GM21447 (cell line): Measurements from ENCODE around the gene TPRG1.
A peak's percentile ranks its signal among the peaks of the same experiment; 100 is the strongest.

ENCODE experiments used
- ATAC-seq: cut with Tn5 transposase; IDR thresholded peaks from one replicate; pipeline ENCODE4 v1.9.1; 2021; ENCODE audit not compliant: unreplicated experiment

TPRG1 gene, protein sequence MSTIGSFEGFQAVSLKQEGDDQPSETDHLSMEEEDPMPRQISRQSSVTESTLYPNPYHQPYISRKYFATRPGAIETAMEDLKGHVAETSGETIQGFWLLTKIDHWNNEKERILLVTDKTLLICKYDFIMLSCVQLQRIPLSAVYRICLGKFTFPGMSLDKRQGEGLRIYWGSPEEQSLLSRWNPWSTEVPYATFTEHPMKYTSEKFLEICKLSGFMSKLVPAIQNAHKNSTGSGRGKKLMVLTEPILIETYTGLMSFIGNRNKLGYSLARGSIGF

DNA sequence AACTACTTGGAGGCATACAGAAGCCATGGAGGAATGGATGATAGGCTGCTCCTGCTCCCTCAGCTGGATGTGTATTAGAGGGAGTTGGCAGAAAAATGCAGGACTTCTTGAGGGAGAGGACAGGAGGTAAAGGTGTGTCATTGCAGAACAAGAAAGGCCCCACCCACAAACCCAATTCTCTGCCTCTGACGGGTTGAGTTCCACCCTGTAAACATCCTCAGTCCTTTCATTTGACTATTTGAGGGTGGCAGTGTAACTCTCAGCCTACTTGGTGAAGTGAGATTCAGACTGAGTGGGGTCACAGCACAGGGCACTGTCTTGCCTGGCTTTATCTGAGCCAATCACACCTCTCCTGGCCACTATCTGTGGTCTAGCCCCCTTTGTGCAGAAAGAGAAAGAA lies at the start of gene TPRG1:
Gene TPRG1 (plus strand): TSS at position 265 of the 400 bp plus-strand sequence. CDS start 35,414 bp downstream, outside the sequence.
- ATAC-seq, result no peak

DNA sequence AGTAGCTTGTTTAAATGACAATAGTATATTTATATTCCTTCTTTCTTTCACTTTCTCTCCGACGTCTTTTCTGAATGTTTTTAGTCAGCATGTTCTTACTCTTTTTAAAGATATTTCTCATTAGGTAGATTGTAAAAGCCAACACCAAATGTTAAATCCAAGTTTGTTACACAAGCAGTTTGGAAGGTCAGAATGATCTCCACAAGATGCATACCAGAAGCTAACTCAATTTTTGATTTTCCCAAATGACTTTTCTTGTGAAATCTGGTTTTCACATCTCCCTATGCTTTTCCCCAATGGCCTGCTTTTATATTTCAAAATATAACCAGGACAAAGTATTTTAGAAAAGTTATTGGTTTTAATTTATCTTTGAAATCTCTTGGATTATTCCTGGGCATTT lies 49.7 kb upstream of the TPRG1 start:
- ATAC-seq, result no peak

DNA sequence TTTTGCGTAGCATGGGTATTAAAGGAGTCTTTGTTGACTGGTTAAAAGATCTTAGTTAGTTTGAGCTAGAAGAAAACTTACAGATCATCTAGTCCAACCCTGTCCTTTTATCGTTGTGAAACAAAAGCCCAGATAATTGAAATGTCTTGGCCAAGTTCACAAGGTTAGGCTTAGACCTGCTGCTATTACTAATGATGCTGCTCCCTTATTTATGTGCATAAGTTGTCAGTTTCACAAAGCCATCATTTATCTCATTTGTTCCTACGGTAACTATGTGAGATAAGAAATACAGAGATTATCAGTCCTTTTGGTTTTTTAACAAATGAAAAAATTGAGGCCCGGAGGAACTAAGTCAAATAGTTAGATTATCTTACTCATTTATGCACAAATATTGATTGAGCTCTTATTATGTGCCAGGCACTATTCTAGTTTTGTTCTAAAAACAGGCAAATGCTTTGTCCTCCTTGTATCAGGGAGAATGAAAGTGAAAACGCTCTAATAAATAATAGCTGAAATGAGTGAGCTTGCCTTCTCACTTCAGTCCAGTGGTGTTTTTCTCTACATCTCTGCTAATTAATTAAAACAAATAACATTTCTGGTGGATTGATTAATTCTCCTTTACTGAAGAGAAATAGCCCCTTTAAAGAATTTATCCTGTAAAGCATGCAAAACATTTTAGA lies 49.1 kb upstream of the TPRG1 start:
- no peak for ATAC-seq

DNA sequence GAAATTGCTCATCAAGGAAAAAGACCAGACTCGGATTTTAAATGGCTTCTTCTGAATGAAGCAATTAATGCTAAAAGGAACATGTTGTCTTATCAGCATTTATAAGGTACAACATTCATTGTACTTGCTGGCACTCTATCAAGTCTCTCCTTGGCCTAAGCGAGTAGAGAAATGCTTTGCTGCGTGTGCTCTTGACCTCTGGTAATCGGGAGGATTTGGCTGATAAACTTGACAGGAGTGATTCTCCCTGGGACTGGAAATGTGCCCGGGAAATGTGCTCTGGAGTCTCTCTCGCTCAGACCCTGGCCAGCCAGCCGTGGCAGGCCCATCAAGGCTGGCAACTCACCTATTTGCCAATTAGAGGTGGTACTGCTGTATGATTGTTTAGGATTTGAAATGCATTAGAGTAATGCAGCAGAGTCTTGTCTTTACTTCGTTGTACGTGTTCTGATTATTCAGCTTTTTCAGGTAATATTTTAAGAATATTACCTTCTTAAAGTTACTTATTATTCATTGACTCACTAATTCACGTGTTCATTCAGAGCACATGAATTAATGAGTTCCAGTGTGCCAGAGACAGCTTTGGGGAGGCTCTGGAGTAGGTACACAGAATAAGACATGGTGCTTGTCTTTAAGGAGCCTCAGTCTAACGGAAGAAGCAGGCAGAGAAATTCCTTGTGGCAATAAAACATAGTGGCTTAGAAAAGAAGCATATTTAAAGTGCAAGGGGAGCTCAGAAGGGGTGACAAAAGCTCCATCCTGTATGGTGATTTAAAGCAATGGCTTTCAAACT lies 48.0 kb upstream of the TPRG1 start:
- no peak for ATAC-seq

DNA sequence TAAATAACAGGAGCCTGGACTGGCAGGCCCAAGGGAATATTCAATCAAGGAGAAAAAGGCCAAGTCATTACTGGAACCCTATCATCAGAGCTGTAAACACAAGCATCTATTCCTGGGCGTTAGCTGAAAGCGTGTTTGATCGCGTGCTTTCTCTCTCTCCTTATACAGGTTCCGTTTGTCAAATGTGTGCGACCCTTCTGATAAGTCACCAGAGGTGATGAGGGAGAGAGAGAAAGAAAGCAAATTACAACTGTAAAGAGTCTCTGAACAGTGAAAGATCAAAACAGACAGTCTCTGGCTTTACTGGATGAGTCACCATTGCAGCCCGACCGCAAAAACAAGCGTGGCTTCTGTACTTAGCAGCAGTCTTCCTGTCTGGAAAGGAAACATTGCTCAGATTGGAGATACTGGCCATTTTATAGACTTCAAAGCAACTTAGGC lies 39.5 kb upstream of the TPRG1 start:
- peak; percentile 93 for ATAC-seq

DNA sequence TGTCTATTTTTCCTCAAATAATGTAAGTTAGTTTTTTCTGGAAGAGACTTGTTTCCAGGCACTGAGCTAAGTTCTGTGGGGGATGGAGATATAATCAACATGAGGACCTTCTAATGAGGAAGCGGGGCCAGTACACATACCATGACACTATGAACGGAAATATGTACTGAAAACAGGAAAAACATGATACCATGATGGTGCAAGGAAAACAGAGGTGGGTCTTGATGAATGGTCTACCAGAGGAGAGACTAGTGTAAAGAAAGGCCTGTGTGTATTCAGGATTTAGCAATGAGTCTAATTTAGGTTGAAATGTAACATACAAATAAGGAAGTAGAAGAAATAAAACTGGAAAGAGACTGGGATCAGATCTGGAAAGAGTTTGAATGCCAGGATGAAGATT lies 38.9 kb upstream of the TPRG1 start:
- ATAC-seq, result peak; percentile 16

DNA sequence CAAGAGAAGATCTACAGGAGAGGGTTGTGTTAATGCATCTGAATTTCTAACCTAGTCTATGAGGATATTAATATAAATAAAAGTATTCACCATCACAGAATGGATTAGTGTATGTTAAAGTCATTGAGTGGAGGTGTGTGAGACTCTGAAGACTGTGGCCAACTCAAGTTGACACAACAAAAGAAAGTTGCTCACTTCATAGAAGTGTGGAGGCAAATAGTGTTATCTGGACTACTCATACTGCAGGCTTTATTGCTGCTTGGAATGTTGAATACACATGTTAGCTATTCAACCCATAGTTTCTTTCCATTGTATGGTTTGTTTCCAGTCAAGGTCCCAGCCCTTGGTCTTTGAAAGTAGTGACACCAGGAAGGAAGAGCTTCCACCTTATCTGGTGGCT lies 38.0 kb upstream of the TPRG1 start:
- no peak for ATAC-seq

DNA sequence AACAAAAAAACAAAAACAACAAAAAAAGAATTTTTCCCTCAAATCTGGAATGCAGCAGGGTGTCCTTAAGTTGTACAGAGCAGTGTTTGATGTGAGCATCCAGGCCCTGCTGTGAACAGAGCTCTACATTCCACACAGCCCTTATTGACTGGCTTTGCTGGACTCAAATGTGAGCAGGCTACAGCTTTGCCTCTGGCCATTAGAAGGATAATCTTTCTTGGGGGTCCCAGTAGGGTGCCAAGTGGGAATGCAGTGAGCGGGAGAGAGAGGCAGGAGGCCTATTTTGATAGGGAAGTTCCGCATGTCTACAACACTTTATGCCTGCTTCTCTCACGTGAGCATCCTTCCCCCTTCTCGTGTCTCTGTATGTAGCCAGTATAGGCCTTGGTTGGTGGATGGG lies 34.4 kb upstream of the TPRG1 start:
- no peak for ATAC-seq

DNA sequence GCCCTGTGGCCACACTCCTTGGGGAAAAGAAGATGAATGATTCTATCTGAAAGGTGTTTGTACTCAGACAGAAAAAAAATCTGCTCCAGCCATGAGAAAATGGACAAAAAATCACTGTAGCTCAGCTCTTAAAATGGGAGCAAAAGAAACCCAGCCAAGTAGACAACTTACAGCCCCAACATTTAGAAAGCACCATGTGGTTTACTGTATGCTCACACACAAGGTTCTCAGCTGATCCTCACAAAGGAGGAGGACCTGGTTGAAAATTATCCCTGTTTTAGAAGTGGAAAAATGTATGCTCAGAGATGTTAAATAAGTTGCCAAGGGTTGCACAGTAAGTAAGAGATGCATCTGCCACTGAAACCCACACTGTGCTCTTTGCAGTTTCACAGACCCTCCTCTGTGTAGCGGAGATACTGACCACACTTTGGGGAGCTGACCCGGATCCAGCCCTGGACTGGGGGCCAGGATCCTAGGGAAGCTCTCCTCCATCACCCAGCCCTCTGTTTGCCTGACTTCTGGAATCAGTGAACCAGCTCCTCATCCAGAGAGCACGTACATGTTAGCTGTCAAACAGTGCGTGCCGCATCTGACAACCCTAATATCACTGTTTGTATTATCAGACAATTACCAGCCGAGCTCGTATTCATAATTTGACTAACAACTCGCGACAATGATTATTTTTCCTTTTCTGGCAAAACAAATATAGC lies 32.7 kb upstream of the TPRG1 start:
- no peak for ATAC-seq

DNA sequence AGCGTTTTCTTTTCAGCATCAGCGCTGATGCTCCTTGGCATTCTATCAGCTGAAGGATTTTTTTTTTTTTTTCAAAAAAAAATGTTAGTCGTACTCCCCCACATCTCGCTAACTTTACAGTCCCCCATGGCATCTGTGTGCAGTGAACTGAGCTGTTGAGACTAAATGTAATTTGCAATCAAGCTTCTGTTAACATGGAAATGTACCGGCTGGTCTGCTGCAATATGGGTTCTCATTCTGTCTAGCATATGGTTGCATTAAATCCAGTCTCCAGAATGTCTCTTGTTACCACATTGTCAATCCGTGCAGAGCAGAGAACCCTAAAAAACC lies 32.2 kb upstream of the TPRG1 start:
- no peak for ATAC-seq

DNA sequence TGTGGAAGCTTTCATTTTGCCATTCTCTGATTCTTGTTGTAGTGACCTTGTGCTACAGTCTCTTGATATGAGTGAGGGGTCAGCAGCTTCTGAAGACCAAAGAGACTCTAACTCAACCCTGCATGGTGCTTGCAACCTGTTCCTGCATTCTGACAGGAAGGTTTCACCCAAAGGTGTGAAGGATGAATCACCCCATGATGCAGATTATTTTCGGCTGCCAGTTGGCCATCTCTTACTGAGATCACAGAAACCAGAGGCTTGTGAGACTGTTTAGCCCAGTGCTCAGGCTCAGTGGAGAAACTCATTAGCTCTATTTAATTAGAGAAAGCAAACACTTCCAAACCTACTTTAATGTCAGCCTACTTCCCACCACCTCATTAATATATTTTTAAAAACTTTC lies 29.2 kb upstream of the TPRG1 start:
- no peak for ATAC-seq

DNA sequence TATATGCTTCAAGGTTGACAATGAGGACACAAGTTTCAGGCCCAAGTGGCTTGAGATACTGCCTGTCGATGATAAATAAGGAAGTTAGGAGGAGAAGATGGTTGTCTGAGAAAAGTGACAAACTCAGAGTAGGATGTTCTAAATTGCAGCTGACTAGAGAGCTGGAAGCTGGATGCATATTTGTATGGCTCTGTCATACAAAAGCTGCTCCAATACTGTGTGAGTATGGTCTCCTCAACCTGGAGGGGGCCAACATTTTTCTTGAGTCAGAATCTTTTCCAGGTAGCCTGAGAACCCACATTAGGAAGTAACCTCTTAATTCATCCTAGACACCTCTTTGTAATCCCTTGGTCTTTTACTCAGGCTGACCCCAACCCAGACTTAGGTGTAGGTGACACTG lies 28.4 kb upstream of the TPRG1 start:
- no peak for ATAC-seq

DNA sequence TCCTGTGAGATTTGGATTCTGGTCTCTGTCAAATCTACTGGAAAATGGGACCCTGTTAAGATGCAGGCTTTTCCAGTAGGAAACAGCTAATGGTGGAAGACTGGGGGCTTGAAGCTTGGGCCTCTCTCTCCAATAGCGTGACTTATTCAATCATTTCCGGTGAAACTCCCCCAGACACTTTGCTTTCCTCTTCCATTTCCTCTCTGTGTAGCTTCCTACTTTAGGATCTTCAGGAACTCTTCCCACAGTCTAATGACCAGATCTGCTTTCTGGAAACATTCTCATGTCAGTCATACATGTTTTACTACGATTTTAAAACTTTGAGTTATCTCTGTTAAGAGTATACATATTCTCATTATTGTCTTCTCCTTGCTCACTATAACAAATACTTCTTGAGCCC lies 28.0 kb upstream of the TPRG1 start:
- ATAC-seq, result no peak

DNA sequence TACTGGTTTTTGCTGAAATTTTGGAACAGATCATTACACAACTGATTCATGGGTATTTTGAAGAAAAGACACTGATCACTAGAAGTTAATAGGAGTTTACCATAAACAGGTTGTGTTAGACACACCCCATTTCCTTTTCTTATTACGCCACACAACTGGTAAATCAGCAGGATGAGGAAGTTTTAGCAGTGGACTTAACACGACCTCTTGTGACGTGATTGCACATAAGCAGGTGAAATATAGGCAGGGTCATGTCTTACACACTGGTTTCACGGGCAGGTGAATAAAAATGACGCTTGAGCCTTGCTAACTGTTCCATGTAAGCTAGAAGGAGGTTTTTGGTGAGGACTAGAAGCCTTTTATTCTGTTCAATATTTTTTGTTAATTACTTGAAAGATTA lies 27.1 kb upstream of the TPRG1 start:
- ATAC-seq, result no peak

DNA sequence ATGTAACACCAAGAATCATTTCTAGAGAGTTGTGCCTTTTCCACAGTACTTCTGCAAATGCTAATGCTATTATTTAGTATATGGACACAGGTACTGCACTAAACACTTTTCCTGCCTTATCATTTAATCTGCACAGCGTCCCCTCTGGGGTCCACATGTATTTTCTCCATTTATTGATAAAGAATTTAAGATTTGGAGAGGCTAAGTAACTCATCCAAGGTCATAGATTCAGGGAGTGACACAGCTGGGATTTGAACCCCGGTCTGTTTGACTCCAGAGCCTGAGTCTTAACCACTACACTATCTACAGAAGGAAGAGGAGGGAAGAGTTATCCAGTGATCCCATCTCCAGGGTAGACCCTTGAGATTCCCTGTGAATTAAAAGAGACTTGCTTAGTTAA lies 24.9 kb upstream of the TPRG1 start:
- ATAC-seq, result no peak

DNA sequence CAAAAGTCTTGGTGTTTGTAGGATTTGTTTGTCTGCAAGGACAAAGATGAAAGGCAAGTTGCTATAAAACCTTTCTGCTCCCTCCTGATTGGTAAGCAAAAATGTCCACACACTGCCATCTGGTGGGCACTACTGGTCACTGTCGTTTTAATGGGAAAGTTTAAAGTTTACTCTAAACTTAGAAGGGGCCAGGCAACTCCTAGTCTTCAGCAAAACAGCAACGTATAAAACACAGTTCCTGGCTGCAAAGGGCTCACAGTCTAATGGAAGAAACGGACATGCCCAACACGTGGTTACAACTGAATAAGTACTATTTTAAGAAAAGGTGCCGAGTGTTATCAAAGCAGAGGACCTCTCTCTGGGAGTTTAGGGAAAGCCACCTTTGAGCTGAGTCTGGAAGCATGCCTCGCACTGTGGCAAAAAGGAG lies 23.7 kb upstream of the TPRG1 start:
- ATAC-seq, result peak; percentile 88

DNA sequence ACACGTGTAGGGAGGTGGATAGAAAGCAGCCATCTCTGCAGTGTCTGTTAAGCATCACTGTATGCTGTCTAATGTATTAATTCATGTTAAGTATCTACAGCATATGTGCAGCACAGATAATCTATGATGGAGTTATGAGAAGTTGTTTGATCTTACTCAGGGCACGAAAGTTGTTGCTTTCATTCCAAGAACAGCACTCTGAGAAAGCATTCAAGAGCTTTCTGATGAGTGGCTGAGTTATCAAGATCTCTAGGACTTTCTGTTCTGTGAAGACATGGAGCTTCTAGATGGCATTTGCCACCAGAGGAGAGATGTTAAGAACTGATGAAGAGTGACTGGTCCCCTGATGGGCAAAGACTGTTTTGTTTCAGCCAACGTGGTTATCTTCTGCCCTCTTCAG lies 22.6 kb upstream of the TPRG1 start:
- ATAC-seq, result no peak

DNA sequence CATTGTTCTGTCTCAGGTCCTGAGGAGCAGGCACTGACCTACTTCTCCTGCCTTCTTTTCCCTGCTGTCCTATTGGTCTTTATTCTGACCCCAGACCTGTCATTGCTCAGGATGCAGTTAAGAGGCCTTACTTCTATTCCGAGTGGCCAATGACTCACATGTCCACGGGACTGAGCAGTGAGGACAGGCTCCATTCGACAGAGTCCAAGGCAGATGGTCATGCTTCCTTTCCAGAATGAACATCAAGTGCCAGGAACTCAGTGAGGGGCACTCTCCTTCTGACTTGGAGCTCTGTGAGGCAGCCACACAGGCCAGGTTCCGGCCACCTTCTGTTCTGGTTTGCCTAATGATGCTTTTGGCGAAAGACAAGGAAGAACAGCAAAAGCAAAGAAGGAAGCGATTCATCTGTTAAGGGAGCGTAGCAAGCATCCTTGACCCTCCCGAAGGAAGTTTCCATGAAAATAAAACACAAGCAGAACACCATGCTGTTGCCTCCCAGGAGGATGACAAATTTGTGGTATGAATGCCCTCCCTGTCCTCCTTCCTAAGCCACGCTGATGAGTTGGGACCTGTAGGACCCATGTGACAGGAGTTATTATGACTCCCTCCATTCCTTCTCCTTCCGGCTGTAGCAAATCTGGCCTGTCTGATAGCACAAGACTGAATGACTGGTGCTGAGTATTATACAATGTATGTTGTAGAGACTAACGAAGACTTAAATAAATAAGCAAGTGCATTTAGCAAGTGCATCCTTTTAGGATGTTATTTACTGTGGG lies 14.4 kb upstream of the TPRG1 start:
- no peak for ATAC-seq

DNA sequence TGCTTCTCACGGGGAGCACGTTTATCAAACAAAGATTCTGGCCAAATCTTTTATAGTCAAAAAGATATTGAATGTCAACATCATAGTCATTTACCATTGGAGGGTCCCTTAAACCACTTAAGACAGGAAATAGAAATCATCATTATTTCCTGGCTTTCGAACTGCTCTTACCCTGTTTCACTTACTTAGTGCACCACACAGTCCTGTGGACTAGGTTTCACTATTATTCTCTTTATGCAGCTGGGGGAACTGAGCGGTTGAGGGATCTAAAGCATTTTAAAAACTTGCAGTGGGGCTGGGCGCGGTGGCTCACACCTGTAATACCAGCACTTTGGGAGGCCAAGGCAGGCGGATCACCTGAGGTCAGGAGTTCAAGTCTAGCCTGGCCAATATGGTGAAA lies 13.7 kb upstream of the TPRG1 start:
- ATAC-seq, result no peak

DNA sequence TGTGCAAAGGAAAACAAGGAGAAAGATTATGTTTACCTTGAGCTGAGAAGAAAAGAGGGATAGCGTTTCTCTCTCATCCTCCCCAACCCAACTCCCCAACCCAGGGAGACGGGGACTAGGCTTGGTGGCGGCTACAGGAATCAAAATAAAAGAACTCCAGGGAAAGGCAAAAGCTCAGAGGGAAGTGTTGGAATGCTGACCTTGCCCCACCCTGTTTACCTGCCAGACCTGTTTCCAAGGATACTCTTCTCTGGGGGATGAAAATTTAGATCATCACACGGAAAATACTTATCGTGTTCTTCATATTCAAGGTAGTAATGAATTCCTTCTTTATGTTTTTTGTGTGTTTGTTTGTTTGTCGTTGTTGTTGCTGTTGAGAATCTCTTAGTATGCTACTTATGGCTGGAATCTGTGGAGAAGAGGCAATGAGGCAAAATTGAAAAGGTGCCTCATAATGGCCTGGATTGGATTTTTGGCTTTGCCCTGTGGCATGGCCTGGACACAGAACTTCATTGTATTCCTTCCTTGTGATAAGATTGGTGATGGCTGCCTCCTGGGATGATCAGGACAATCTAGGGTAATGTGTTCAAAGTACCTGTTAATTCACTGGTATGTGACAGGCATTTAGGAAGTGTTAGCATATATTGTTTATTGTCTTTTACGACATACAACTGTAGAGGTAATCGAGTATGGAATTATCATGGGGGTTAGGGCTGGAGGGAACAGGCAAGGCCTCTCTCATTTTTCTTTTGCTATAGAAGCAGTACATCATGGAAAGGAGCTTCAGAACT lies 11.1 kb upstream of the TPRG1 start:
- ATAC-seq, result no peak
